Stimulated activated CD8-positive, alpha-beta memory T cell treated with anti-CD3 and anti-CD28 coated beads, Interleukin-15, amount 100 ng/mL, for 4 hours (primary cell): ENCODE data around the gene COX17.

Source experiments
- DNase-seq, 2 donors: peaks; one replicate each; pipeline ENCODE4 v3.0.0-alpha.2; 2020; ENCODE audit warnings: low read depth in 2 of 2

COX17 gene

GRCh38 chr3:119675188-119675874 lies 1.9 kb downstream of the COX17 start:
- DNase-seq = no peak

- DNase-seq = no peak
Observed at GRCh38 chr3:119673875-119674274, 3.3 kb downstream of the COX17 start.

GRCh38 chr3:119672776-119673175 lies 4.4 kb downstream of the COX17 start:
- no peak for DNase-seq

GRCh38 chr3:119669906-119670570 lies 7.2 kb downstream of the COX17 start:
- no peak for DNase-seq

- no peak for DNase-seq
Observed at GRCh38 chr3:119665954-119666559, 11.1 kb downstream of the COX17 start.

- no peak for DNase-seq
Observed at GRCh38 chr3:119664850-119665379, 12.3 kb downstream of the COX17 start.

GRCh38 chr3:119664370-119664769 lies 12.8 kb downstream of the COX17 start:
- DNase-seq = no peak

- DNase-seq = no peak
Observed at GRCh38 chr3:119663885-119664284, 13.3 kb downstream of the COX17 start.

- DNase-seq = no peak
Observed at GRCh38 chr3:119662604-119663373, 14.4 kb downstream of the COX17 start.

- no peak for DNase-seq
Observed at GRCh38 chr3:119660474-119661440, 16.4 kb downstream of the COX17 start, which contains the start of gene POPDC2. Gene POPDC2 (minus strand): TSS chr3:119660589. CDS start chr3:119660423, 166 bp downstream.

GRCh38 chr3:119659606-119660291 lies 17.5 kb downstream of the COX17 start:
- no peak for DNase-seq

GRCh38 chr3:119658994-119659393 lies 18.2 kb downstream of the COX17 start:
- DNase-seq = no peak

GRCh38 chr3:119657887-119658702 lies 19.1 kb downstream of the COX17 start:
- DNase-seq = no peak

- DNase-seq = no peak
Observed at GRCh38 chr3:119653876-119654275, 23.3 kb downstream of the COX17 start.

GRCh38 chr3:119652306-119653033 lies 24.7 kb downstream of the COX17 start:
- no peak for DNase-seq

GRCh38 chr3:119649761-119650160 lies 27.4 kb downstream of the COX17 start:
- no peak for DNase-seq

- no peak for DNase-seq
Observed at GRCh38 chr3:119647843-119648575, 29.2 kb downstream of the COX17 start.

- no peak for DNase-seq
Observed at GRCh38 chr3:119647171-119647570, 30.0 kb downstream of the COX17 start.
